Uterus (tissue), 2 donors: Measurements from ENCODE around the gene ZAP70.

ENCODE experiments used
- CTCF ChIP-seq, 4 experiments: fragments of 200-600 bp in 2 of 4; fragments of 450-650 bp in 2 of 4; sonication (generic) in 2 of 4; IDR thresholded peaks; one replicate each; pipeline ENCODE4 v1.5.1; 2016 to 2019; ENCODE audit warnings: antibody characterized with exemption in 4 of 4, mild to moderate bottlenecking in 2 of 4, moderate library complexity in 1 of 4
- POLR2A ChIP-seq, 2 donors: fragments of 450-650 bp; IDR thresholded peaks; one replicate each; pipeline ENCODE4 v1.6.1; 2016; ENCODE audit warnings: antibody characterized with exemption in 2 of 2, mild to moderate bottlenecking in 1 of 2, moderate library complexity in 1 of 2

GRCh38 chr2:97740590-97741182 is 27.3 kb downstream of the ZAP70 start:
- TF ChIP-seq POLR2A (IDR thresholded peaks at IDR 0.05) (no peak), CTCF (IDR thresholded peaks at IDR 0.05) (peak in 3 of 4 experiments; percentile 16 to 31 (median 24))
